GM12878 (cell line): ENCODE results near the gene STAMBP. TPM values are rescaled to one million over a fixed set of nuclear protein-coding genes. Genes with fewer than 3 reads are reported as not detected.

Experiments used
- ATAC-seq: fragments of 200-7000 bp; cut with Tn5 transposase; 3 replicates; pipeline ENCODE4 v1.9.1; 2020; ENCODE audit warnings: mild to moderate bottlenecking, moderate library complexity
- BruUV-seq: library from RNA; stranded (reverse); fragments of 400-500 nt; replicated peaks from 2 replicates; lab custom pipeline; 2021; lab: Mats Ljungman, UMichigan
- CTCF ChIA-PET: fragments of 300-600 bp; sonication (Branson Sonifier 250); formaldehyde crosslinking; extraction: SDS; loops from one replicate; lab custom pipeline; 2021; ENCODE audit warnings: inconsistent platforms; lab: Yijun Ruan, JAX
- POLR2A ChIA-PET: fragments of 350-600 bp; formaldehyde crosslinking; extraction: SDS; loops from one replicate; lab custom pipeline; 2021; ENCODE audit warnings: inconsistent platforms; lab: Charles Lee
- RAD21 ChIA-PET: fragments of 300-600 bp; sonication (Branson Sonifier 250); formaldehyde crosslinking; loops from one replicate; lab custom pipeline; 2023; ENCODE audit warnings: antibody characterized with exemption; ENCODE audit not compliant: unreplicated experiment; lab: Charles Lee
- SMC1A ChIA-PET: fragments of 300-600 bp; sonication (Branson Sonifier 250); formaldehyde crosslinking; loops from one replicate; lab custom pipeline; 2023; ENCODE audit not compliant: unreplicated experiment, uncharacterized antibody; lab: Charles Lee
- DNase-seq: peaks from one replicate; pipeline ENCODE4 v3.0.0-alpha.2; 2011; ENCODE audit warnings: low read depth, low spot score
- FAIRE-seq: peaks from 3 replicates; lab custom pipeline; 2011; peaks lifted over from hg19 to GRCh38; lab: Jason Lieb, UNC
- H2AFZ ChIP-seq: 2 replicates; pipeline ENCODE4 v1.6.0; 2011; ENCODE audit warnings: low read depth, low read length, control low read depth; ENCODE audit not compliant: control insufficient read depth
- H3K27ac ChIP-seq: 2 replicates; pipeline ENCODE4 v1.5.1; 2011; ENCODE audit warnings: control low read depth; ENCODE audit not compliant: control insufficient read depth, insufficient read depth
- H3K27me3 ChIP-seq, 2 experiments: replicated peaks in 1 of 2; 2 replicates each; pipeline versions ENCODE4 v1.6.0 to v1.6.1; 2011; ENCODE audit warnings: low read length in 1 of 2; ENCODE audit not compliant: control insufficient read depth in 2 of 2, insufficient read depth in 2 of 2
- H3K36me3 ChIP-seq, 2 experiments: 2 replicates each; pipeline ENCODE4 v1.5.1; 2011; ENCODE audit warnings: low read length in 1 of 2; ENCODE audit not compliant: control insufficient read depth in 2 of 2, insufficient read depth in 2 of 2
- H3K4me1 ChIP-seq: 2 replicates; pipeline ENCODE4 v1.6.1; 2011; ENCODE audit warnings: mild to moderate bottlenecking, low read length, moderate library complexity, mixed read lengths; ENCODE audit not compliant: control insufficient read depth, insufficient read depth
- H3K4me2 ChIP-seq: 2 replicates; pipeline ENCODE4 v1.6.0; 2011; ENCODE audit warnings: control low read depth; ENCODE audit not compliant: control insufficient read depth, insufficient read depth
- H3K4me3 ChIP-seq: fragments of 200-600 bp; sonication (generic); 2 replicates; pipeline ENCODE4 v1.5.1; 2016
- H3K79me2 ChIP-seq: 2 replicates; pipeline ENCODE4 v1.6.0; 2011; ENCODE audit warnings: low read length; ENCODE audit not compliant: control insufficient read depth, insufficient read depth
- H3K9ac ChIP-seq: 2 replicates; pipeline ENCODE4 v1.8.0; 2011; ENCODE audit warnings: low read length, control low read depth, mixed read lengths; ENCODE audit not compliant: control insufficient read depth, insufficient read depth
- H3K9me3 ChIP-seq: replicated peaks from 3 replicates; pipeline ENCODE4 v1.5.1; 2011; ENCODE audit warnings: mild to moderate bottlenecking, low read length; ENCODE audit not compliant: control insufficient read depth, insufficient read depth
- H4K20me1 ChIP-seq: 2 replicates; pipeline ENCODE4 v1.6.0; 2011; ENCODE audit not compliant: control insufficient read depth, insufficient read depth
- ELK1 ChIP-seq: IDR thresholded peaks from 2 replicates; pipeline ENCODE4 v1.6.1; 2012; ENCODE audit warnings: low read depth, low read length, improper control_type of control experiment
- FOXK2 ChIP-seq: fragments of 450-650 bp; IDR thresholded peaks from 2 replicates; pipeline ENCODE4 v1.6.1; 2017; ENCODE audit warnings: mild to moderate bottlenecking, moderate library complexity
- HDAC6 ChIP-seq: fragments of 200-600 bp; sonication (generic); IDR thresholded peaks from one replicate; pipeline ENCODE4 v1.8.0; 2017; ENCODE audit warnings: antibody characterized with exemption; ENCODE audit not compliant: unreplicated experiment
- LARP7 ChIP-seq: fragments of 450-650 bp; IDR thresholded peaks from 2 replicates; pipeline ENCODE4 v1.6.1; 2017; ENCODE audit warnings: mild to moderate bottlenecking
- MTA2 ChIP-seq: fragments of 450-650 bp; IDR thresholded peaks from 2 replicates; pipeline ENCODE4 v1.6.1; 2016; ENCODE audit warnings: low read depth, mild to moderate bottlenecking, moderate library complexity
- NFIC ChIP-seq: IDR thresholded peaks from 2 replicates; pipeline ENCODE4 v1.6.1; 2012; ENCODE audit warnings: low read depth, mild to moderate bottlenecking, inconsistent platforms, low read length, moderate library complexity
- NFXL1 ChIP-seq: fragments of 450-650 bp; IDR thresholded peaks from 2 replicates; pipeline ENCODE4 v1.6.1; 2017; ENCODE audit warnings: antibody characterized with exemption, mild to moderate bottlenecking, borderline replicate concordance
- PAX5 ChIP-seq: IDR thresholded peaks from 2 replicates; pipeline ENCODE4 v1.6.1; 2011; ENCODE audit warnings: low read depth, low read length, borderline replicate concordance
- RAD21 ChIP-seq: IDR thresholded peaks from 2 replicates; pipeline ENCODE4 v1.6.1; 2011; ENCODE audit warnings: mild to moderate bottlenecking, low read depth, low read length, moderate library complexity; ENCODE audit not compliant: insufficient read depth
- RFX5 ChIP-seq: IDR thresholded peaks from 2 replicates; pipeline ENCODE4 v1.6.1; 2011; ENCODE audit warnings: low read depth, low read length, improper control_type of control experiment
- SMAD1 ChIP-seq: fragments of 450-650 bp; IDR thresholded peaks from 2 replicates; pipeline ENCODE4 v1.6.1; 2018; ENCODE audit warnings: mild to moderate bottlenecking, low read depth; ENCODE audit not compliant: partially characterized antibody
- ZBTB33 ChIP-seq: fragments of 450-650 bp; IDR thresholded peaks from 2 replicates; pipeline ENCODE4 v1.6.1; 2017; ENCODE audit warnings: mild to moderate bottlenecking
- ZBTB4 ChIP-seq: fragments of 450-650 bp; formaldehyde crosslinking; IDR thresholded peaks from 2 replicates; pipeline ENCODE4 v1.4.0; 2022; ENCODE audit warnings: mild to moderate bottlenecking, moderate library complexity
- ZNF217 ChIP-seq: fragments of 450-650 bp; IDR thresholded peaks from 2 replicates; pipeline ENCODE4 v1.6.1; 2017; ENCODE audit warnings: antibody characterized with exemption, mild to moderate bottlenecking
- WGBS: methylation state at CpG from one replicate; pipeline ENCODE4 v1.1.6; 2016; ENCODE audit warnings: low lambda C conversion rate; ENCODE audit not compliant: insufficient replicate concordance, insufficient coverage; ENCODE audit errors: missing lambda C conversion rate; 5-methylcytosine and 5-hydroxymethylcytosine counted together
- in situ Hi-C: fragments of 300-500 bp; cut with MboI; formaldehyde crosslinking; loops from 9 replicates; pipeline ENCODE4 v1.14.3; 2018; ENCODE audit warnings: mixed read lengths
- intact Hi-C: fragments of 100-400 bp; cut with micrococcal nuclease; formaldehyde crosslinking; loops from one replicate; pipeline ENCODE4 v1.14.2; 2022; ENCODE audit not compliant: unreplicated experiment
- polyA plus RNA-seq, 11 experiments: library from polyadenylated mRNA; depleted of rRNA in 4 of 11; unstranded in 6 of 11; stranded (reverse) in 5 of 11; fragments of >200 nt; fragmentation: Nextera tagmentation in 4 of 11; fragmentation: Illumina TruSeq in 1 of 11; extraction: Ambion mirVana in 4 of 11; extraction: Trizol in 1 of 11; gene quantifications; 1 replicate in 1 of 11; 2 replicates in 10 of 11; pipeline versions ENCODE4 v1.2.1 to v1.2.3, GENCODE V29; 2011 to 2016; ENCODE audit warnings: inconsistent platforms in 2 of 11, missing spikeins in 2 of 11, low read depth in 1 of 11
- total RNA-seq, 4 experiments: library from RNA; depleted of rRNA in 3 of 4; stranded (reverse); fragments of >200 nt in 3 of 4; fragmentation: Illumina TruSeq in 1 of 4; extraction: Trizol in 1 of 4; gene quantifications; 2 replicates each; pipeline versions ENCODE4 v1.2.1 to v1.2.3, GENCODE V29; 2013 to 2021

Gene STAMBP
- total and polyA plus RNA-seq, 10 of the 15 experiments (the other 5 are each of a cell fraction or from before 2014, with no cell fraction given), result 38.9 to 84.1 (median 69.7) TPM

- no peak for TF ChIP-seq ZBTB33
- no peak for TF ChIP-seq LARP7
- no peak for TF ChIP-seq NFIC
- no peak for TF ChIP-seq HDAC6
- no peak for TF ChIP-seq SMAD1
- no peak for TF ChIP-seq MTA2
Observed at GRCh38 chr2:73822991-73823390, 5.8 kb upstream of the STAMBP start (continued).

- ChIA-PET POLR2A (interaction anchor here (0.6 to 1.8 kb wide), 5 partner anchors 130 to 327 kb away, joined by 3 to 9 read pairs (median 3); no protein-coding TSS in a partner anchor), RAD21 (interaction anchor here (1.1 to 8.4 kb wide), 20 partner anchors 11 to 578 kb away, joined by 3 to 96 read pairs (median 6); partner anchors contain the start of genes BOLA3, MOB1A and TPRKB), SMC1A (interaction anchor here (0.7 to 7.3 kb wide), 38 partner anchors 8 to 578 kb away, joined by 3 to 53 read pairs (median 4); partner anchors contain the start of genes BOLA3 and TPRKB), CTCF (interaction anchor here (0.5 to 8.9 kb wide), 63 partner anchors 8 to 764 kb away, joined by 3 to 191 read pairs (median 5); partner anchors contain the start of genes BOLA3, MOB1A and TPRKB)
- Histone ChIP-seq H3K79me2 (peaks cover 2% of the 10 kb centered on the region), H3K9ac (no peak overlapping the region), H3K4me2 (no peak overlapping the region), H3K4me1 (peaks cover 20% of the 10 kb centered on the region), H4K20me1 (no peaks in the 10 kb centered on the region), H3K27ac (no peak overlapping the region), H3K4me3 (no peak overlapping the region), H3K27me3 (no peaks in the 10 kb centered on the region), H2AFZ (no peak overlapping the region), H3K9me3 (no peaks in the 10 kb centered on the region), H3K36me3 (no peaks in the 10 kb centered on the region)
- no TSS peak for BruUV-seq
- in situ Hi-C loops (loop anchor here (10.0 kb wide), 1 partner anchor 571 kb away; no protein-coding TSS in a partner anchor), intact Hi-C loops (loop anchor here (10.0 kb wide), 5 partner anchors 139 to 511 kb away; partner anchors contain the start of gene TET3)
- no peak for DNase-seq
- ATAC-seq, result no peak
- WGBS, result 45% methylated on average over 2 of the region's 2 CpGs
- no peak for FAIRE-seq
- TF ChIP-seq ZNF217, result no peak
- TF ChIP-seq LARP7, result no peak
- TF ChIP-seq ZBTB4, result no peak
- no peak for TF ChIP-seq NFXL1
- no peak for TF ChIP-seq SMAD1
- no peak for TF ChIP-seq RFX5
- TF ChIP-seq RAD21, result no peak
- TF ChIP-seq FOXK2, result no peak
- no peak for TF ChIP-seq ELK1
- no peak for TF ChIP-seq PAX5
Observed at GRCh38 chr2:73823416-73823815, 5.3 kb upstream of the STAMBP start.
